Spleen (tissue), 7 donors: ENCODE measurements around the gene KLHDC10.

Source experiments
- CTCF ChIP-seq, 11 experiments: fragments of 200-600 bp in 7 of 11; fragments of 450-650 bp in 4 of 11; sonication (generic) in 4 of 11; IDR thresholded peaks in 8 of 11; conservative IDR thresholded peaks in 3 of 11; 1 replicate in 7 of 11; 2 replicates in 4 of 11; pipeline versions ENCODE4 v1.4.0 to v1.8.0; 2016 to 2021; ENCODE audit warnings: antibody characterized with exemption in 11 of 11, inconsistent platforms in 4 of 11, mild to moderate bottlenecking in 1 of 11
- POLR2AphosphoS5 ChIP-seq, 3 donors: sonication (generic); formaldehyde crosslinking; IDR thresholded peaks; one replicate each; pipeline ENCODE4 v1.5.1; 2017; ENCODE audit warnings: antibody characterized with exemption in 3 of 3
- donor health status: DM: no; HTN: no; CAD: no; lungs with moderate emphysema.
- donor health status: DM: no; HTN: no; CAD: no.
- donor health status: DM: no; HTN: no; CAD: no.

- TF ChIP-seq CTCF (IDR thresholded peaks at IDR 0.05 in 8 of 11, conservative IDR thresholded peaks at IDR 0.05 in 3 of 11) (no peak), POLR2AphosphoS5 (IDR thresholded peaks at IDR 0.05) (no peak)
Observed at GRCh38 chr7:130160023-130160422, 89.7 kb downstream of the KLHDC10 start.
